Breast epithelium (tissue), 4 donors: ENCODE data around the gene ABI3BP. TPM values are rescaled to one million over a fixed set of nuclear protein-coding genes. Genes with fewer than 3 reads are reported as not detected.

Source experiments
- DNase-seq, 2 donors: peaks; one replicate each; pipeline ENCODE4 v3.0.0-alpha.2; 2019; ENCODE audit warnings: low spot score in 2 of 2
- H3K27ac ChIP-seq, 2 donors: fragments of 200-600 bp; sonication (generic) in 1 of 2; one replicate each; pipeline ENCODE4 v1.5.1; 2016 to 2019; ENCODE audit warnings: mild to moderate bottlenecking in 1 of 2
- H3K27me3 ChIP-seq, 2 donors: fragments of 200-600 bp; sonication (generic) in 1 of 2; one replicate each; pipeline versions ENCODE4 v1.5.1 to v1.6.0; 2017 to 2019; ENCODE audit warnings: control low read depth in 1 of 2, mild to moderate bottlenecking in 1 of 2
- H3K36me3 ChIP-seq: fragments of 200-600 bp; one replicate; pipeline ENCODE4 v1.5.1; 2019
- H3K4me1 ChIP-seq, 2 donors: fragments of 200-600 bp; sonication (generic); one replicate each; pipeline ENCODE4 v1.5.1; 2016 to 2019; ENCODE audit warnings: control low read depth in 1 of 2
- H3K4me3 ChIP-seq, 3 donors: fragments of 200-600 bp; sonication (generic); 1 replicate in 2 of 3; 2 replicates in 1 of 3; pipeline ENCODE4 v1.5.1; 2016 to 2019; ENCODE audit warnings: mild to moderate bottlenecking in 3 of 3, moderate library complexity in 2 of 3
- H3K9me3 ChIP-seq, 2 donors: fragments of 200-600 bp; sonication (generic) in 1 of 2; one replicate each; pipeline ENCODE4 v1.5.1; 2016 to 2019; ENCODE audit warnings: control low read depth in 1 of 2
- CTCF ChIP-seq, 3 donors: fragments of 450-650 bp; IDR thresholded peaks; one replicate each; pipeline ENCODE4 v1.5.1; 2016 to 2017; ENCODE audit warnings: antibody characterized with exemption in 3 of 3, mild to moderate bottlenecking in 3 of 3, moderate library complexity in 3 of 3
- POLR2A ChIP-seq: fragments of 450-650 bp; IDR thresholded peaks from one replicate; pipeline ENCODE4 v1.6.1; 2016; ENCODE audit warnings: antibody characterized with exemption, mild to moderate bottlenecking, moderate library complexity
- POLR2AphosphoS5 ChIP-seq, 3 donors: sonication (generic); formaldehyde crosslinking; IDR thresholded peaks; one replicate each; pipeline ENCODE4 v1.6.1; 2017; ENCODE audit warnings: antibody characterized with exemption in 3 of 3
- intact Hi-C: fragments of 100-400 bp; cut with DNase I; formaldehyde crosslinking; loops from one replicate; pipeline ENCODE4 v1.15.1; 2023; ENCODE audit warnings: low total_unique reads
- total RNA-seq, 3 donors: library from RNA; depleted of rRNA; stranded (reverse); fragments of >200 nt; gene quantifications; one replicate each; pipeline ENCODE4 v1.1.0, GENCODE V29; 2016

ABI3BP gene
- total RNA-seq, 3 donors from 2014 or later, result 17.4 to 170 (median 41.1) TPM

- H3K36me3 ChIP-seq, result no peaks in the 10 kb centered on the region
- intact Hi-C loops, result no loop called here
- H3K27ac ChIP-seq, result no peak overlapping the region
- no peaks in the 10 kb centered on the region for H3K4me1 ChIP-seq
- H3K4me3 ChIP-seq, result no peak overlapping the region
- H3K27me3 ChIP-seq, result no peaks in the 10 kb centered on the region
- TF ChIP-seq POLR2AphosphoS5 (IDR thresholded peaks at IDR 0.05), result no peak
- no peak for TF ChIP-seq POLR2A
- TF ChIP-seq CTCF (IDR thresholded peaks at IDR 0.05), result no peak
- DNase-seq, result no peak
- H3K9me3 ChIP-seq, result no peaks in the 10 kb centered on the region
Observed at GRCh38 chr3:100779480-100779879, 213.7 kb downstream of the ABI3BP start.

GRCh38 chr3:100777271-100777670 is 215.9 kb downstream of the ABI3BP start:
- DNase-seq, result no peak
- TF ChIP-seq POLR2A (no peak), CTCF (IDR thresholded peaks at IDR 0.05) (no peak), POLR2AphosphoS5 (IDR thresholded peaks at IDR 0.05) (no peak)
- Histone ChIP-seq H3K4me1 (no peaks in the 10 kb centered on the region), H3K36me3 (no peaks in the 10 kb centered on the region), H3K4me3 (no peak overlapping the region), H3K27ac (no peak overlapping the region), H3K9me3 (no peaks in the 10 kb centered on the region), H3K27me3 (no peaks in the 10 kb centered on the region)
- intact Hi-C loops, result no loop called here

- no peaks in the 10 kb centered on the region for H3K36me3 ChIP-seq
- no peak overlapping the region for H3K27ac ChIP-seq
- H3K4me3 ChIP-seq, result no peak overlapping the region
- DNase-seq, result no peak
- TF ChIP-seq CTCF (IDR thresholded peaks at IDR 0.05) (no peak), POLR2AphosphoS5 (IDR thresholded peaks at IDR 0.05) (no peak), POLR2A (no peak)
- no peaks in the 10 kb centered on the region for H3K27me3 ChIP-seq
- intact Hi-C loops, result no loop called here
- no peaks in the 10 kb centered on the region for H3K9me3 ChIP-seq
- no peaks in the 10 kb centered on the region for H3K4me1 ChIP-seq
Observed at GRCh38 chr3:100776746-100777145, 216.5 kb downstream of the ABI3BP start.

- no peaks in the 10 kb centered on the region for H3K36me3 ChIP-seq
- no peak for DNase-seq
Observed at GRCh38 chr3:100776097-100776729, 217.0 kb downstream of the ABI3BP start.

More at GRCh38 chr3:100776097-100776729, 217.0 kb downstream of the ABI3BP start:
- Histone ChIP-seq H3K4me3 (no peak overlapping the region), H3K27ac (no peak overlapping the region), H3K4me1 (no peaks in the 10 kb centered on the region), H3K9me3 (no peaks in the 10 kb centered on the region), H3K27me3 (no peaks in the 10 kb centered on the region)
- TF ChIP-seq POLR2AphosphoS5 (IDR thresholded peaks at IDR 0.05) (no peak), CTCF (IDR thresholded peaks at IDR 0.05) (no peak), POLR2A (no peak)
- intact Hi-C loops, result no loop called here
